Ectodermal cell (in vitro differentiated cells): ENCODE results near the gene KLHDC10.

Experiments used
- H3K27ac ChIP-seq: 2 replicates; pipeline ENCODE4 v1.7.0; 2013; ENCODE audit warnings: mild to moderate bottlenecking, low read depth, low read length; ENCODE audit not compliant: insufficient read depth, poor library complexity, severe bottlenecking
- H3K27me3 ChIP-seq: 2 replicates; pipeline ENCODE4 v1.7.0; 2013; ENCODE audit warnings: mild to moderate bottlenecking, low read length; ENCODE audit not compliant: insufficient read depth, control insufficient read depth, poor library complexity, severe bottlenecking
- H3K36me3 ChIP-seq: one replicate; pipeline ENCODE4 v1.7.0; 2013; ENCODE audit warnings: low read length; ENCODE audit not compliant: control insufficient read depth, insufficient read depth
- H3K4me1 ChIP-seq: one replicate; pipeline ENCODE4 v1.7.0; 2013; ENCODE audit warnings: low read length; ENCODE audit not compliant: control insufficient read depth, insufficient read depth
- H3K4me3 ChIP-seq: 2 replicates; pipeline ENCODE4 v1.7.0; 2013; ENCODE audit warnings: low read depth, low read length, control low read depth; ENCODE audit not compliant: insufficient read depth
- H3K9me3 ChIP-seq: 2 replicates; pipeline ENCODE4 v1.7.0; 2013; ENCODE audit warnings: mild to moderate bottlenecking, low read length, moderate library complexity; ENCODE audit not compliant: control insufficient read depth
- WGBS, 2 experiments: methylation state at CpG; one replicate each; pipeline ENCODE4 v1.1.7; 2013; ENCODE audit warnings: missing lambda C conversion rate in 2 of 2; 5-methylcytosine and 5-hydroxymethylcytosine counted together

The KLHDC10 gene

DNA sequence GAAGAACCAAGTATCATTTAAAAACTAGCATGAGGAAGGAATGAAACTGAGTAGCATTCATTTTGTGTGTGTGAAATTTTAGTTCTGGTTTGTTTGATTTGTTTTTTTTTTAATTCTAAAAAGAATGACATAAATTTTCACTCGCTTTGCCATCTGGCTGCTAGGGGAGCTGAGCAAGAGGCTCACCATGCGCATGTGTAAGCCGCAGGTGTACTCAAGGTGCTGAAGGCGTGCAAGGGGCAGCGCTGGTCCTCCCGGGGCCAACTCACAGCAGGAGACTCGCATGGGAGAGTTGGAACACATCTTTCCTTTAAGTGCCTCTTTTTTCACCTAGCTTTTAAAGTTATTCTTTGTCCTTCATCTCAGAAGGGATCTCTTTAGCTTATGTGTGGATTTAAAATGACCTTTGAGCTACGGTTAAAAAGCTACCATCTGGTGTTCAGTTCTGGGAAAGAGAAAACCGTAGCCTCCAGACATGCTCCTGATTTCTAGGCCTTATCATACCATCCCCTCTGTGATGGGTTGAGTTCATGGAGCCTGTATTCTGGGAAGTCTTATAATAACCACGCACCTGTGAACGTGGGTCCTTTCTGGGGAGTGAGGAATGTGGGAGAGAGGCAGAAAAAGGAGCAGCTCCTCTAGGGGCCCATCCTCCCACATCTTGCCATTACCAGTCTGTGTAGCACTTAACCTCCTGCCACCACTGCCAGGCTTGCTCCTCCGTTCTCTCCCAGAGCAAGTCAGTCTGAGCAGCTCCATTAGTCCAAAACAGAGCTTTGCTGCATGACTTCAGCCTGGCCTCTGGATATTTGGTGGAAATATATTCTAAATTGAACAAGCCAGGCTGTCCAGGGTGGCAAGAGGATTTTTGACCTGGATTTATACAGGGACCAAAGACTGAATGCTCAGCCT, 61.9 kb downstream of the KLHDC10 start:
- 94 to 99% methylated on average over 12 of the region's 12 CpGs for WGBS, 2 experiments
- H3K4me3 ChIP-seq, result no peak overlapping the region
- H3K36me3 ChIP-seq, result no peaks in the 10 kb centered on the region
- H3K9me3 ChIP-seq, result no peaks in the 10 kb centered on the region
- H3K4me1 ChIP-seq, result no peaks in the 10 kb centered on the region
- H3K27ac ChIP-seq, result no peak overlapping the region
- no peaks in the 10 kb centered on the region for H3K27me3 ChIP-seq

DNA sequence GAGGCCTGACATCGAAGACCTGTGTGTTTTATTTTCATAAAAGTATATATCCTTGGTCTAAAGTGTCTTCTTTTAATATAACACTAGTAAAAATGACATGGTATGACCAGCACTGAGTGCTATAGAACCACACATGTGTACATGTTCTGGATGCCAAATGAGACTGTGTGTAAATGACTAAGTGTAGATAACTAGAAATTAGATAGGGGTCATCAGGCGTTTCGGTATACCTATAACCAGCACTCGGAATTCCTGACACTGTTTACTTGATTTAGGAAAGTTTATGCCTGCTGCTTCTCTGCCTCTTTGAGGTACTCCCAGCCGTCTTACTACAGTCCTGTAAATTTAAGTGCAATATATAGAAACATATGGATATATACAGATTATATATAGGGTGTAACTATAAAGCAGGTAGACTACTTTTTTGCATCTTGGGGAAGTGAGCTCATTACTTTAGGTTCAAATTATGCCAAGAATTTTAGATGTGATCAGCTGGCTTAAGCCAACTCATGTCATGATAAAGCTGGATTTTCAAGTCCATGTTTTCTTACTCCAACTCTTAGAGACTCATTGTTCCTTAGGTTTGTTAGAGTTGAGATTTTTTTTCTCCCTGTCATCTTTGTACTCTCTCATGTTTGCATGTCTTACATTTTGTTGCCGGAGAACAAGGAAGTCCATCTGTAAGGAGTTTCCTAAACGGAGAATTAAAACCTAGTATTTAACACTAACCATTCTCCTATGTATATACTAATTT, 62.9 kb downstream of the KLHDC10 start:
- no peaks in the 10 kb centered on the region for H3K4me1 ChIP-seq
- no peak overlapping the region for H3K27ac ChIP-seq
- 83 to 94% methylated on average over 3 to 6 of the region's 7 CpGs for WGBS, 2 experiments
- H3K9me3 ChIP-seq, result no peaks in the 10 kb centered on the region
- H3K27me3 ChIP-seq, result no peaks in the 10 kb centered on the region
- no peaks in the 10 kb centered on the region for H3K36me3 ChIP-seq
- no peak overlapping the region for H3K4me3 ChIP-seq

- no peak overlapping the region for H3K27ac ChIP-seq
- 78 to 83% methylated on average over 4 of the region's 4 CpGs for WGBS, 2 experiments
Measured at GRCh38 chr7:130134106-130134636, 63.8 kb downstream of the KLHDC10 start.

DNA sequence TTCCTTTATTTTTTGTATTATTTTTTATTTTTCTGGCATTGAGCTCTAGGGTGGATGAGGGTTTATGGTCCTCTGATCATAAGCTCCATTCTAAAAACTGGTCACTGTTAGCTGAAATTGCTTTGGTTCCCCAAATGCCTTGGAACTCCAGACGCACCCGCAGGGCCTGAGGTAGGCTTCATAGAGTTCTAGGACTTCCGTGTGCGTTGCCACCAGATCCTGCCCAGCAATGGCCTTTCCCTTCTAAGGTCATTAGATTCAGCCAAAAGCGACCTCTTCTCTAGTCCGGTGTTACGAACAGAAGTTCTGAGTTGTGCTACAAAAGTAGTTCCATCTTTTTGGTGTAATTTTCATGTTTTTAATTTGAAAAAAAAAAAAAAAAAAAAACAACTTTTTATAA, 64.4 kb downstream of the KLHDC10 start:
- no peak overlapping the region for H3K4me3 ChIP-seq
- H3K9me3 ChIP-seq, result no peaks in the 10 kb centered on the region
- H3K27ac ChIP-seq, result no peak overlapping the region
- H3K4me1 ChIP-seq, result no peaks in the 10 kb centered on the region
- no peaks in the 10 kb centered on the region for H3K27me3 ChIP-seq
- H3K36me3 ChIP-seq, result no peaks in the 10 kb centered on the region
- 95 to 98% methylated on average over 7 of the region's 7 CpGs for WGBS, 2 experiments

More at GRCh38 chr7:130134106-130134636, 63.8 kb downstream of the KLHDC10 start:
- no peaks in the 10 kb centered on the region for H3K27me3 ChIP-seq
- H3K4me1 ChIP-seq, result no peaks in the 10 kb centered on the region
- H3K36me3 ChIP-seq, result no peaks in the 10 kb centered on the region
- H3K9me3 ChIP-seq, result no peaks in the 10 kb centered on the region
- no peak overlapping the region for H3K4me3 ChIP-seq

GRCh38 chr7:130135208-130136205, 65.2 kb downstream of the KLHDC10 start:
- no peaks in the 10 kb centered on the region for H3K27me3 ChIP-seq
- H3K9me3 ChIP-seq, result no peaks in the 10 kb centered on the region
- peaks cover under 1% of the 10 kb centered on the region for H3K4me1 ChIP-seq
- H3K4me3 ChIP-seq, result no peak overlapping the region
- H3K27ac ChIP-seq, result no peak overlapping the region
- no peaks in the 10 kb centered on the region for H3K36me3 ChIP-seq
- WGBS, 2 experiments, result 91% methylated on average over 9 of the region's 10 CpGs

GRCh38 chr7:130136579-130137167, 66.3 kb downstream of the KLHDC10 start:
- Histone ChIP-seq H3K27ac (no peak overlapping the region), H3K9me3 (no peaks in the 10 kb centered on the region), H3K4me1 (peaks cover 10% of the 10 kb centered on the region), H3K4me3 (no peak overlapping the region), H3K36me3 (no peaks in the 10 kb centered on the region), H3K27me3 (no peaks in the 10 kb centered on the region)
- 100% methylated on average over 1 of the region's 1 CpG; no CpG with 5 or more reads in 1 of the 2 experiments for WGBS, 2 experiments

GRCh38 chr7:130137207-130137606, 66.9 kb downstream of the KLHDC10 start:
- H3K4me1 ChIP-seq, result peaks cover 16% of the 10 kb centered on the region
- no peaks in the 10 kb centered on the region for H3K36me3 ChIP-seq
- WGBS, 2 experiments, result 93 to 95% methylated on average over 4 of the region's 4 CpGs
- H3K4me3 ChIP-seq, result no peak overlapping the region
- no peaks in the 10 kb centered on the region for H3K27me3 ChIP-seq
- H3K9me3 ChIP-seq, result no peaks in the 10 kb centered on the region
- H3K27ac ChIP-seq, result no peak overlapping the region

GRCh38 chr7:130139193-130139960, 69.0 kb downstream of the KLHDC10 start:
- H3K9me3 ChIP-seq, result no peaks in the 10 kb centered on the region
- peaks cover 21% of the 10 kb centered on the region for H3K4me1 ChIP-seq
- no peaks in the 10 kb centered on the region for H3K27me3 ChIP-seq
- H3K27ac ChIP-seq, result no peak overlapping the region
- no peaks in the 10 kb centered on the region for H3K36me3 ChIP-seq
- no peak overlapping the region for H3K4me3 ChIP-seq
- 92 to 97% methylated on average over 2 of the region's 2 CpGs for WGBS, 2 experiments
